ENCODE data around the gene TAX1BP1.

DNA sequence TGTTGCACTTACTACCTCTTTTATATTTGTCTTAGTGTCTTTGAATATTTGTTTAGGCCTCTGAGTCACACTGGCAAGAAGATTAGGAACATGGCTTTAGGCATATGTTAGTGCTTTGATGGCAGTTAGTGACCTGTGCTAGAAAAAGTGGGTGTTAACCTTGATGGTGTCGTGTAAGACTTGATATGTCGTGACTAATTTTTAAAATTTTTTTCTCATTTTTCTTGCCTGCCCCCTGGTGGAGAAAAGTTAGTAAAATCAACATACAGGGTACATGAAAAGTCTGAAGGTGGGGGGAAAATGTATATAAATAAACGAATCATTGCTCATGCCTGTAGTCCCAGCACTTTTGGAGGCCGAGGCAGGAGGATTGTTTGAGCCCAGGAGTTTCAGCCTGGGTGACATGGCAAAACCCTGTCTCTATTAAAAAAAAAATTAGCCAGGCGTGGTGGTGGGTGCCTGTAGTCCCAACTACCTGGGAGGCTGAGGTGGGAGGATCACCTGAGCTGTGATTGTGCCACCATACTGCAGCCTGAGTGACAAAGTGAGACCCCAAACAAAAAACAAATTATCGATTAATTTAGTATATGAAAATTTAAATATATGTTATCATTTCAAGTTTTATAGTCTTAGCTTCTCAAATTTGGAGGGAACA lies 44.6 kb downstream of the TAX1BP1 start:
- TF ChIP-seq EZH2 (IDR thresholded peaks at IDR 0.05; ENCODE audit: insufficient read depth, poor library complexity, severe bottlenecking) (no peak), EZH2phosphoT487 (IDR thresholded peaks at IDR 0.05; ENCODE audit: insufficient read depth, low read depth) (no peak)

All from GM23248 (cell line).